ENCODE data around the gene RBM10.

Gene RBM10

GRCh38 chrX:47145395-47146120 lies 537 bp downstream of the RBM10 start:
- no peak for TF ChIP-seq CTCF (IDR thresholded peaks at IDR 0.05; ENCODE audit: control extremely low read depth, extremely low read depth, low read depth, missing control alignments)
- ChIA-PET POLR2A (interaction anchor here (0.9 to 1.2 kb wide), 2 partner anchors 45 to 505 kb away, joined by 3 to 4 read pairs; no protein-coding TSS in a partner anchor), CTCF (interaction anchor here (0.9 to 1.7 kb wide), 8 partner anchors 11 to 45 kb away, joined by 3 to 10 read pairs (median 4); no protein-coding TSS in a partner anchor)
- DNase-seq (ENCODE audit: extremely low spot score) = peak; percentile 44

- DNase-seq (ENCODE audit: extremely low spot score) = no peak
- no peak for TF ChIP-seq CTCF (IDR thresholded peaks at IDR 0.05; ENCODE audit: control extremely low read depth, extremely low read depth, low read depth, missing control alignments)
- POLR2A ChIA-PET = no interaction called here
- CTCF ChIA-PET = no interaction called here
Observed at GRCh38 chrX:47146121-47146935, 1.3 kb downstream of the RBM10 start.

- TF ChIP-seq CTCF (IDR thresholded peaks at IDR 0.05; ENCODE audit: control extremely low read depth, extremely low read depth, low read depth, missing control alignments) = no peak
- ChIA-PET POLR2A (no interaction called here), CTCF (no interaction called here)
- no peak for DNase-seq (ENCODE audit: extremely low spot score)
Observed at GRCh38 chrX:47146936-47147859, 2.2 kb downstream of the RBM10 start.

- no peak for TF ChIP-seq CTCF (IDR thresholded peaks at IDR 0.05; ENCODE audit: control extremely low read depth, extremely low read depth, low read depth, missing control alignments)
- POLR2A ChIA-PET = no interaction called here
- DNase-seq (ENCODE audit: extremely low spot score) = no peak
- CTCF ChIA-PET = no interaction called here
Observed at GRCh38 chrX:47148946-47149345, 3.9 kb downstream of the RBM10 start.

- no peak for TF ChIP-seq CTCF (IDR thresholded peaks at IDR 0.05; ENCODE audit: control extremely low read depth, extremely low read depth, low read depth, missing control alignments)
- POLR2A ChIA-PET = no interaction called here
- CTCF ChIA-PET = no interaction called here
- DNase-seq (ENCODE audit: extremely low spot score) = no peak
Observed at GRCh38 chrX:47151435-47151834, 6.4 kb downstream of the RBM10 start.

Measured in GM10248 (cell line).